NAMALWA (cell line): ENCODE results near the gene RHPN2.

Experiments
- DNase-seq: peaks from one replicate; pipeline ENCODE4 v3.0.0-alpha.2; 2015; ENCODE audit warnings: low spot score

The RHPN2 gene

DNA sequence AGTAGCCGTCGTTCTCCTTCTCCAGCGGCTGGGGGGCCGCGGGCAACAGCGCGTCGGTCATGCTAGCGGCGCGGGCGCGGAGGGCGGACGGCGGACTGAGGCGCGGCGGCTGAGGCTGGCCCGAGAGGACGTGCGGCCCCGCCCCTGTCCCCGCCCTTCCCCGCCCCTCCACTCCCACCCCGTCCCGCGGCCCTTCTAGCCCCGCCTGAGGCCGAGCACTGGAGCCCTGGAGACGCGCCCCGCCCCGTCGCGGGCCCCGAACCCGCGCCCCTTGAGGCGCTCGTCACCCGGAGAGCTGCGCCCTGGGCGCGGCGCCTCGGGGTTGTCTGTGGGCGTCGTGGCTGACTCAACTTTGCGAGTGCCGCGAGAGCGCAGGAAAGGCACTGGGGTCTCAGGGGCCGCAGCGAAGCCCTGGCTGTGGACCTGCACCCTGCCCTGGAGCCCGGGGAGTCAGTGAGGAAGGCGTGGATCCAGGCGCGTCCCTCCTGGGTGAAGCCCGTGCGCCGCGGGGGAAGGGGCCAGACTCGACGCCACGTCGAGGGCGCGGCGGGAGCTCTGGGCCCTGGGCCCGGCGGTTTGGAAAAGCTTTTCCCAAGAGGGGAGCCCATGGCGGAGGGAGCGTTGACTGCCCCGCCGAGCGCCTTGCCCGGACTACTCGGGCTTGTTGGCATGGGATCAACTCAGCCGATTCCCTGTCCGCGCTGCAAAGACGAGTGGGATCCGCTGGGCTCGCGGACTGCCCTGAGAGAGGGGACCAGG is at the start of gene RHPN2:
RHPN2 (minus strand) TSS at position 97 of the 759 bp plus-strand sequence; CDS start at position 61, 36 bp downstream.
- DNase-seq = peak; percentile 61

GRCh38 chr19:33114312-33114711 is 49.6 kb upstream of the RHPN2 start:
- no peak for DNase-seq

DNA sequence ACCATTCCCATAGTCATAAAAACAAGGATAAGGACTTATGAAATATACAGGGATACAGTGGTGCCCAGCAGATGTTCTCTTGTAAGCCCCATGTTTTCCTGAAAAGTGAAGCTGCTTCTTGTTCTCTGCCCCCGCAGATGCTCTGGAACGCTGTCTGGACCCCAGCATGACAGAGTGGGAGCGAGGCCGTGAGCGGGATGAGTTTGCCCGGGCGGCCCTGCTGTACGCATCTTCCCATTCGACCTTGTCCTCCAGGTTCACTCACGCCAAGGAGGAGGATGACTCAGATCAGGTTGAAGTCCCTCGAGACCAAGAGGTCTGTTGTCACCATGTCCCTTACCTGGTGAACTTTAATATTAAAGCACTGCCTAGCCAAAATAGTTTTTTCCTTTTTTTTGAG is 46.9 kb upstream of the RHPN2 start:
- no peak for DNase-seq

- DNase-seq = no peak
Observed at GRCh38 chr19:33110137-33110910, 45.6 kb upstream of the RHPN2 start.

- DNase-seq = no peak
Observed at GRCh38 chr19:33108161-33108560, 43.5 kb upstream of the RHPN2 start.

DNA sequence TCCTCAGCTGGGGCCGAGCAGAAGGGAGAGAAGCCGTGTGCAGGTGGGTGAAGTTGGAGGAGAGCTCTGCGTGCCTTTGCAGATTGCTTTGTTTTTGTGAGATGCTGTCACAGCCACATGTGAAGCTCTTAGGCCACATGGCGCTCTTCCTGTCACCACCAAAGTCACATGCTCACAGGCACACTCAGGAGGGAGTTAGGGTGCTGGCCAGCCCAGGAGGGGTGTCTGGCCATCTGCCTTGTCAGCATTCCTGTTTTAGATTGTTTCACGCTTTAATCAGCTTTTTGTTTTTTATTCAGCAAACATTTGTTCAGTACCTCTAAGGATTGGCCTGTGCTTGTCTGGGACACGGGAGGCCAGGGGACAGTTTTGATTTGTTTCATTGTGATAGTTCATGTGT is 38.2 kb upstream of the RHPN2 start:
- no peak for DNase-seq

- DNase-seq = no peak
Observed at GRCh38 chr19:33100894-33101644, 36.4 kb upstream of the RHPN2 start.

DNA sequence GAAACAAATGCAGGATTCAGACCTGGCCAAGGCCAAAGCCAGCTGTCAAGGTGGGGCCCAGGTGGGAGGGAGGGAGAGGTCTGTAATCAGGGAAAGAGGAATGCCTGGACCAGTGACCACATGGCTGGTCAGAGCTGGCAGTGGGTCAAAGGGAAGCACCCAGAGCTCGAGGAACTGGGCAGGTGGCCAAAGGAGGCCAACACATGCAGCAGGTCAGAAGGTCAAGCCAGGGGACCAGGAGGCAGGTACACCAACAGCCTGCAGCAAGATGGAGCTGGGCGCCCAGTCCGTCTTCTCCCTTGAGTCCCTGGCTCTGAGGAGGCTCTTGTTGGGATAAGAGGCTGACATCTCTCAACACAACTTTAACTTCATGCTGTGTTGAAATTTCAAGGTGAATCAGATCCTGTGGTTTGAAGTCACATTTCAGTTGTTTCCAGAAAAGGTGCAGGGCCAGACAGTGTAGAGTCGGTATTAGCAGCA is 33.4 kb upstream of the RHPN2 start:
- no peak for DNase-seq

DNA sequence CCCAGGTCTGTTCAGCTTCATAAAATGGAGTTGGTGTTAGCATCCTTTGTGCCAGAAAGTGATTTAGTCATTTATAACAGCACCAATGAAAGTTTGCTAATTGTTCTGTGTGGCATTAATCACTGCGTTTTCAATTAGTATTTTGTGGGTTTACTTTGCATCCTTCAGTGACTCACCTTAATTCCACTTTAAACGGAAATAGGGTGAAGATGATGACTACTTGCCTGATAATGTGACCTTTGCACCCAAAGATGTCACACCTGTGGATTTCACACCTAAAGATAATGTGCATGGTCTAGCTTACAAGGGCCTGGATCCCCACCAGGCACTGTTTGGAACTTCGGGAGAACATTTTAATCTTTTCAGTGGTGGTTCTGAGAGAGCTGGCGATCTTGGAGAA is 31.3 kb upstream of the RHPN2 start:
- DNase-seq = no peak

GRCh38 chr19:33094436-33095067 is 29.9 kb upstream of the RHPN2 start:
- DNase-seq = no peak

DNA sequence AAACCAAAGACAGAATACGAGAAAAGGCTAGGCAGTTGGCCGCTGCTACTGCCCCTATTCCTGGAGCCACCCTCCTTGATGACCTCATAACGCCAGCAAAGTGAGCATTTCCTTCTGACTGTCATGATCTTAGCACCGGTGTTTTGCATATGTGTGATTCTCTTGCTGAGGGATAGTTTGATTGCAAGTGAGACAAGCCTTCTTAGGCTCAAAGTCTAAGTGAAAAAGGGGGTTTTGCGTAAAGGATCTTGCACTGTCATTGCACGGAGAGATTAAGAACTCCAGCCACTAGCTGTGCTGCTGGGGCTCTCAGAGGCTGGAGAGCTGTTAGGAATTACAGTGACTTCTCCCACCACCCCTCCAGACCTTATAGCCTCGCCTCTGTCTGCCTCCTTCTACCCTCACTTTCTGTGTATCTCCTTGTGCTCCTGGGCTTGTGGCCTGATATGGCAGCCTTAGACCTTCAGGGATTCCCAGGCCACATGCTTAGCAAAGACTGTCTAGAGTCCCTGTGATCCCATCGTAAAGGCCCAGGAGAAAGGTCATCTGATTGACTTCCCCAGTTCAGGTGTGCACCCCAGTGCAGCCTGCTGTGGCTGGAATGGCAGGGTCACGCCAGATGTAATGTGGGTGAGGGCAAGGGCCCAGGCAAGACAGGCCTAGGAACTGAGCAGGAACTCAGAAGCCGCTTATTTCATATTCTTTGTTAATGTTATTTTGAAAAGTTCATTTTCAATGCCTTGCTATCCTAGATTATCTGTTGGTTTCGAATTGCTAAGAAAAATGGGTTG is 28.9 kb upstream of the RHPN2 start:
- no peak for DNase-seq

DNA sequence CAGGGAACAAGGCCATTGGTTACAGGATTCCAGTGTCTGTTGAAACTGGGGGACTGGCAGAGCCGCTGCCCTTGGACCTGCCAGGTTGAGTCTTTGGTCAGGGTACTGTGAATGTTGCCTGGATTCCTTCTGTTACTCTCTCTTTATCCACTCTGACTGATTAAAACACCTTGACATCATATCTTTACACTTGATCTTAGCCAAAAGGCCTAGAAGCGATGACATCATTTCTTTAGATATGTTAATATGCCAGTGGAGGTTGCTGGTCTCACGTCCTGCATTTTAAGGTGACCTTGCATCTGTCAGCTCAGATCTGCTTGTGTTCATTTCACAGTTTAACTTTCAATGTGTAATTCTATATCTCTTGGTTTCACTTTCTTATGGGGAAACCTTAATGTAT is 25.5 kb upstream of the RHPN2 start:
- DNase-seq = no peak

DNA sequence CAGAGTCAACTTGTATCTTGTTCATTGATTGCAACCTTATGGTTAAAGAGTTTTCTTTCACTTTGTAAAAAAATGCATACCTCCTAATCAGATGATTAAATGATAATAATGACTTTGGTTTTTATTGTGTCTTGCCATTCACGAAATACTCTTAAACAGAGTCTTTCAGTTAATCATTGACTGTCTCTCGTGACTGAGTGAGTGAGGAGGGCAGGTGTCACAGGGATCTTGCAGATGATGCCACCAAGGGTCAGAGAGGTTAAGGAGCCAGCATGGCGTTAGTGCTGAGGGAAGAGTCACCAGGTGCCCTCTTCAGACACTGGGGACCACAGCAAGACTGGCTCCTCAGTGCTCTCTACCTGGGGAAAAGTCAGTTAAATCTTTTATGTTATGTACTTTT is 24.3 kb upstream of the RHPN2 start:
- no peak for DNase-seq

DNA sequence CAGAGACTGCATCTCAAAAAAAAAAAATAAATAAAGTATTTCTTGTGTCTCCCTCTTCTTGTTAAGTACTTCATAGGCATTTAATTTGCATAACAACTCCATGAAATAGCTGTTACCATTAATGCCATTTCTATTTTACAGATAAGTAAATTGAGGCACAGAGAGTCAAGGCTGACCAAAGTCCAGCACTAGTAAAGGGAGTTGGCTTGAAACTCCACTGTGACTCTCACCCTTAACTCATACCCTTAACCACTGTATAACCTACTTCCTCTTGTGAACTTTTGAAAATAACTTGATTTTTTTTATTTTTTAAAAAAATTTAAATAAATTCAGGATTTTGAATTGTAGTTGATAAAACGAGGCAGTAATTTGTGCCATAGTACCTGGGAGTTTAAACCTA is 22.3 kb upstream of the RHPN2 start:
- no peak for DNase-seq

- no peak for DNase-seq
Observed at GRCh38 chr19:33085570-33086128, 21.0 kb upstream of the RHPN2 start.

DNA sequence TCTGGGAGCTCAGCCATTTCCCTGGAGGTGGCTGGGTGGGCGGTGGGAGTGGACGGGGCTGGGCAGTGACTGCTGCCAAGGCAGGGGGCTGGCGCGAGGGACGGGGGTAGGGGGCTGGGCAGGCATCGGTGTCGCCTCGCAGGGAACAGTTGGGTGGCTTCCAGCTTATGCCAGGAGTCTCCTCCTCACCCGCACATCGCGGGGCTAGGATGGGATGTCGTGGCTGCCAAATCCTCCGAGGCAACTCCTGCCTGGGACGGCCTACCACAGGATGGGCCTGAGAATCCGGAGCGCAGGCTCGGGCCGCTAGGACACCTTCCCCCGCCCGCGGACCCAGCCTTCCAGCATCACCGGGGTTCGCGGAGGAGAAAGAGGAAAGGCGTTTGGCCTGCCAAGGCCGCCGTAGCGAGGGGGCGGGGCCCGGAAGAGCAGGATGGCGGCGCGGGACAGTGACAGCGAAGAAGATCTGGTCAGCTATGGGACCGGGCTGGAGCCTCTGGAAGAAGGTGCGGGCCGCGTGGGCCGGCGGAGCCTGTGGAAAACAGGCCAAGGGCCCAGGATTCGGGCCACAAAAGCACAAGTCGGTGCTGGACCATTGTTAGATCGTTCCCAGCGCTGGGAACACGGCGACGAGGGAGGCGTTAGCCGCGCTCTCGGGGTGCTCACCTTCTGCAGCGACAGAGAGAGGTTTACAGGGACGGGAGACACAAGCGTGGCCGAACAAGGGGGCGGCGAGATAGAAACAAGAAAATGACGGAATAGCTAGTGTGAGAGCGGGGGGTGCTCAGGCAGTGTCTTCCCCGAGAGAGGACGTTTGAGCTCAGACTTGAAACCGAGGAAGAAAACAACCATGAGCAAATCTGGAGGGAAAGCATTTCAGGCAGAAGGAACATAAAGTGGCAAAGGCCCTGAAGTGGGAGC is 16.3 kb upstream of the RHPN2 start, which contains the start of gene GPATCH1:
GPATCH1 (plus strand) TSS at position 421 of the 921 bp plus-strand sequence; CDS start at position 434, 13 bp downstream.
- peak; percentile 86 for DNase-seq

DNA sequence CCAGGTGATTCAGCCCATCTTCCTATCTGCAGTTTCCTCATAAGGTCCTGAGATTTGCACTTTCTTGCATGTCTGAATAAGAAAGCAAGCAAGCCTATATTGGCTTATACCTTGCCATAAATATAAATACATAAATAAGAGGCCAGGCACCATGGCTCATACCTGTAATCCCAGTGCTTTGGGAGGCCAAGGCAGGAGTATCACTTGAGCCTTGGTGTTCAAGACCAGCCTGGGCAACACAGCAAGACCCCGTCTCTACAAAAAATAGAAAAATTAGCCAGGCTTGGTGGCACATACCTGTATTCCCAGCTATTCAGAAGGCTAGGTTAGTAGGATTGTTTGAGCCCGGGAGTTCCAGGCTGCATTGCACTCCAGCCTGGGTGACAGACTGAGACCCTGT is 10.8 kb upstream of the RHPN2 start:
- no peak for DNase-seq

GRCh38 chr19:33071887-33072286 is 7.2 kb upstream of the RHPN2 start:
- no peak for DNase-seq

DNA sequence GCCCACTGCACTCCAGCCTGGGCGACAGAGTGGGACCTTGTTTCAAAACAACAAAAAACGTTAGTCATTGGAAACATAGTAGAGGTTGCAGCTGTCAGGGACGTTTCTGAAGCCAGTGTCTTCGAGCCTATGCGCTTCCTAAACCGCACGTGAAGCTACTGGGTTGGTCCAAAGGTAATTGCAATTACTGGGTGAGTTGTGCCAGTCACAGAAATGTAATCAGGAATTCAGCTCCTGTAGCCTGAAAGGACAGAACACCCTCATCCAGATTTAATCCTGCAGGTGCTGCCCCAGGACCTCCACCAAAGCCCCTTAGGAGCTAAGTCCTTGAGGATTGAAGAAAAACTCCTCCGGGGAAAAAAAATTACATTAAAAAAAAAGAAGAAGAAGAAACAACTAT is 2.4 kb upstream of the RHPN2 start:
- DNase-seq = no peak

DNA sequence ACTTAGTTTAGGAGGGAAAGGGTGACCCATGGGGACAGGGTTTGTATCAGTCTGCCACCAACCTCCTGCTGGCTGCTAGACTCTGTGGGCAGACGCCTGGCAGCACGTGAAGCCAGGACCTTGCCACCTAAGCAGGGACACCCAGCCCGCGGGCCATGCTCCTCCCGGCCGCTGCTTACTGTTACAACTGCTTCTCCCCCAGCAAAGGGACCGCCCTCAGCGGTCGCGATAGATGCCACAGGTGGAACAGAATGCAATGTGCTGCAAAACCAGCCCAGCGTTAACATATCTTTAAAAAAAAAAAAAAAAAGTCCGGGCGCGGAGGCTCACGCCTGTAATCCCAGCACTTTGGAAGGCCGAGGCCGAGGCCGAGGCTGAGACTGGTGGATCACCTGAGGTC is 1.9 kb upstream of the RHPN2 start:
- no peak for DNase-seq
